Adrenal gland (tissue), 5 donors: Measurements from ENCODE around the gene DPH1.

ENCODE experiments used
- POLR2A ChIP-seq, 2 donors: fragments of 450-650 bp; IDR thresholded peaks; one replicate each; pipeline ENCODE4 v1.6.1; 2017; ENCODE audit warnings: antibody characterized with exemption in 2 of 2, mild to moderate bottlenecking in 2 of 2, moderate library complexity in 1 of 2
- TF ChIP-seq, protein P1 (sequence below), 6 experiments: fragments of 450-650 bp in 4 of 6; fragments of 200-600 bp in 2 of 6; sonication (generic) in 1 of 6; IDR thresholded peaks; 1 replicate in 5 of 6; 2 replicates in 1 of 6; pipeline versions ENCODE4 v1.5.1 to v1.8.0; 2016 to 2021; ENCODE audit warnings: antibody characterized with exemption in 6 of 6, mild to moderate bottlenecking in 2 of 6, moderate library complexity in 1 of 6
- donor health status: DM: no; HTN: no; CAD: no.

DNA sequence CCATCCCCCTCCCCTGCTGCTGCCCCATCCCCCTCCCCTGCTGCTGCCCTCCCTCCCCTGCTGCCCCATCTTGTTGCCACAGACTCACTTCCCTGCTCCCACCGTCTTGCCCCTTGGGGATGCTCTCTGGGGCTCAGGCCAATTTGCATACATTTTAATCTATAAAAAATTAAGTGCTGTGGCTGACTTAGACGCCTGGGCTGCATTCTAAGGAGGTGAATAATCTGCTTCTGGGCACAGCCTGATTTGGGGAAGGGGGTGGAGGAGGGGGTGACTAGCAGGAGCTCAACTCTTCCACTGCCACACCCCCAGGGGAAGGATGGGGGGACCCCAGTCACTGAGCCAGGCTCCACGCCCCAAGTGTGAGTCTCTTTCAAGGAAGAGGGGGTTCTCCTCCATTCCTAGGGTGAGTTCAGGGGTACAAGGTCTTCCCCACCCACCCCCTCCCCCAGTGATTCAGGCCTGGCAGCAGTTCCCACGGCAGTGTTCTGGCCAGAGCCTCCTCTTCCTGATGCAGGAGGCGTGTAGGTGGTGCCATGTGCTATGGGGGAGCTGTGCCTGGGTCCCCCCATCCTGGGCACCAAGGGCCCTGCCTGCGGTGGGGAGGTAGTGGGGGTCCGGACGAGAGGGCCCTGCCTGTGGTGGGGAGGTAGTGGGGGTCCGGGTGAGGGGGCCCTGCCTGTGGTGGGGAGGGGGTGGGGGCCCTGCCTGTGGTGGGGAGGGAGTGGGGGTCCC lies 5.0 kb downstream of the DPH1 start:
- TF ChIP-seq, protein P1, sequence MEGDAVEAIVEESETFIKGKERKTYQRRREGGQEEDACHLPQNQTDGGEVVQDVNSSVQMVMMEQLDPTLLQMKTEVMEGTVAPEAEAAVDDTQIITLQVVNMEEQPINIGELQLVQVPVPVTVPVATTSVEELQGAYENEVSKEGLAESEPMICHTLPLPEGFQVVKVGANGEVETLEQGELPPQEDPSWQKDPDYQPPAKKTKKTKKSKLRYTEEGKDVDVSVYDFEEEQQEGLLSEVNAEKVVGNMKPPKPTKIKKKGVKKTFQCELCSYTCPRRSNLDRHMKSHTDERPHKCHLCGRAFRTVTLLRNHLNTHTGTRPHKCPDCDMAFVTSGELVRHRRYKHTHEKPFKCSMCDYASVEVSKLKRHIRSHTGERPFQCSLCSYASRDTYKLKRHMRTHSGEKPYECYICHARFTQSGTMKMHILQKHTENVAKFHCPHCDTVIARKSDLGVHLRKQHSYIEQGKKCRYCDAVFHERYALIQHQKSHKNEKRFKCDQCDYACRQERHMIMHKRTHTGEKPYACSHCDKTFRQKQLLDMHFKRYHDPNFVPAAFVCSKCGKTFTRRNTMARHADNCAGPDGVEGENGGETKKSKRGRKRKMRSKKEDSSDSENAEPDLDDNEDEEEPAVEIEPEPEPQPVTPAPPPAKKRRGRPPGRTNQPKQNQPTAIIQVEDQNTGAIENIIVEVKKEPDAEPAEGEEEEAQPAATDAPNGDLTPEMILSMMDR (IDR thresholded peaks at IDR 0.05), result no peak
- no peak for TF ChIP-seq POLR2A (IDR thresholded peaks at IDR 0.05)
